ENCODE measurements around the gene ARID4B. TPM values are rescaled to one million over a fixed set of nuclear protein-coding genes. Genes with fewer than 3 reads are reported as not detected.

ARID4B gene
- 13.9 and 16.3 TPM in 2 replicates for total RNA-seq

GRCh38 chr1:235327559-235328270 lies at the start of gene ARID4B:
Gene ARID4B, minus strand, starts transcription at chr1:235328179. Its CDS starts 1,260 bp downstream, at chr1:235326919.

GRCh38 chr1:235367000-235367908 lies 39.3 kb upstream of the ARID4B start, which contains the start of gene TBCE:
Gene TBCE, plus strand, starts transcription at chr1:235367427. Its CDS starts 12,623 bp downstream, at chr1:235380050.

GRCh38 chr1:235328271-235329138 lies 526 bp upstream of the ARID4B start, which contains the start of gene GGPS1:
Gene GGPS1, plus strand, starts transcription at chr1:235328570. Its CDS starts 6,695 bp downstream, at chr1:235335265.

GRCh38 chr1:235160957-235161684 lies 166.9 kb downstream of the ARID4B start, which contains the start of gene RBM34:
Gene RBM34, minus strand, starts transcription at chr1:235161250. Its CDS starts 24 bp downstream, at chr1:235161226.

GRCh38 chr1:235128456-235129328 lies 199.3 kb downstream of the ARID4B start, which contains the start of gene TOMM20:
Gene TOMM20, minus strand, starts transcription at chr1:235128837. Its CDS starts 122 bp downstream, at chr1:235128715.

Other genes with a start within 250 kb of the ARID4B start
- 75.3 and 81.3 TPM in 2 replicates for gene TOMM20, start 199.3 kb downstream of the ARID4B start, total RNA-seq
- 22.8 and 72.6 TPM in 2 replicates for gene RBM34, start 166.9 kb downstream of the ARID4B start, total RNA-seq
- gene GGPS1, start 391 bp upstream of the ARID4B start, total RNA-seq = 14.2 and 20.1 TPM in 2 replicates
- gene TBCE, start 39.2 kb upstream of the ARID4B start, total RNA-seq = 17.0 and 26.2 TPM in 2 replicates
- 19.7 and 23.8 TPM in 2 replicates for gene B3GALNT2, start 176.3 kb upstream of the ARID4B start, total RNA-seq